Measurements from ENCODE around the gene GRID1. TPM values are rescaled to one million over a fixed set of nuclear protein-coding genes. Genes with fewer than 3 reads are reported as not detected.
A peak's percentile ranks its signal among the peaks of the same experiment; 100 is the strongest.

The GRID1 gene
- total and polyA plus RNA-seq, 11 donors, result 0.69 to 3.4 (median 1.6) TPM

GRCh38 chr10:86019141-86019540, 347.5 kb downstream of the GRID1 start:
- WGBS, 4 donors, result 82 to 93% (median 90%) methylated on average over 4 of the region's 4 CpGs

GRCh38 chr10:86018735-86019058, 347.9 kb downstream of the GRID1 start:
- peak overlapping the region in 1 of 12 donors; percentile 41 for H3K27ac ChIP-seq
- intact Hi-C loops (cut with DNase I), result no loop called here

More at GRCh38 chr10:86019141-86019540, 347.5 kb downstream of the GRID1 start:
- no peak overlapping the region for H3K4me3 ChIP-seq
- intact Hi-C loops (cut with DNase I), result no loop called here
- TF ChIP-seq CTCF (IDR thresholded peaks at IDR 0.05) (no peak), POLR2A (IDR thresholded peaks at IDR 0.05) (no peak)
- H3K27me3 ChIP-seq, result no peaks in the 10 kb centered on the region
- DNase-seq, result no peak
- H3K4me1 ChIP-seq, result peaks cover 0 to 34% (median 15%) of the 10 kb centered on the region in 12 donors
- H3K9me3 ChIP-seq, result no peaks in the 10 kb centered on the region
- ATAC-seq, result no peak
- H3K27ac ChIP-seq, result no peak overlapping the region
- H3K36me3 ChIP-seq, result no peaks in the 10 kb centered on the region

GRCh38 chr10:86017841-86018734, 348.5 kb downstream of the GRID1 start:
- no peak for TF ChIP-seq CTCF (IDR thresholded peaks at IDR 0.05)
- no peak for TF ChIP-seq POLR2A (IDR thresholded peaks at IDR 0.05)
- no peak overlapping the region for H3K4me3 ChIP-seq
- H3K27ac ChIP-seq, result peak overlapping the region in 3 of 12 donors; percentile 9 to 45 (median 41)
- peaks cover 0 to 28% (median 10%) of the 10 kb centered on the region in 12 donors for H3K4me1 ChIP-seq
- DNase-seq (peak in 4 of 5 donors; percentile 68 to 87 (median 78)), ATAC-seq (peak; percentile 91 to 99 (median 94))
- no peaks in the 10 kb centered on the region for H3K27me3 ChIP-seq
- H3K9me3 ChIP-seq, result no peaks in the 10 kb centered on the region
- intact Hi-C loops (cut with DNase I), result no loop called here
- WGBS, 4 donors, result 24 to 35% (median 27%) methylated on average over 12 to 13 of the region's 13 CpGs
- H3K36me3 ChIP-seq, result no peaks in the 10 kb centered on the region

More at GRCh38 chr10:86018735-86019058, 347.9 kb downstream of the GRID1 start:
- H3K36me3 ChIP-seq, result no peaks in the 10 kb centered on the region
- TF ChIP-seq POLR2A (IDR thresholded peaks at IDR 0.05), result no peak
- TF ChIP-seq CTCF (IDR thresholded peaks at IDR 0.05), result no peak
- 66 to 83% (median 75%) methylated on average over 1 of the region's 1 CpG for WGBS, 4 donors
- DNase-seq, result no peak
- no peaks in the 10 kb centered on the region for H3K27me3 ChIP-seq
- ATAC-seq, result no peak
- peaks cover 0 to 32% (median 15%) of the 10 kb centered on the region in 12 donors for H3K4me1 ChIP-seq
- no peak overlapping the region for H3K4me3 ChIP-seq
- H3K9me3 ChIP-seq, result no peaks in the 10 kb centered on the region

GRCh38 chr10:86013568-86013967, 353.0 kb downstream of the GRID1 start:
- H3K36me3 ChIP-seq, result no peaks in the 10 kb centered on the region
- intact Hi-C loops (cut with DNase I), result no loop called here
- TF ChIP-seq CTCF (IDR thresholded peaks at IDR 0.05), result no peak
- TF ChIP-seq POLR2A (IDR thresholded peaks at IDR 0.05), result no peak
- peaks cover 0 to 2% (median 0%) of the 10 kb centered on the region in 9 donors for H3K27me3 ChIP-seq
- no peaks in the 10 kb centered on the region for H3K9me3 ChIP-seq
- H3K27ac ChIP-seq, result no peak overlapping the region
- no peak overlapping the region for H3K4me3 ChIP-seq
- H3K4me1 ChIP-seq, result peaks cover 0 to 14% (median 6%) of the 10 kb centered on the region in 12 donors
- WGBS, 4 donors, result 64 to 73% (median 67%) methylated on average over 2 of the region's 2 CpGs
- ATAC-seq (no peak), DNase-seq (no peak)
